Body of pancreas (tissue), 4 donors: Measurements from ENCODE around the gene TFDP2.

Source experiments
- CTCF ChIP-seq, 7 experiments: fragments of 450-650 bp in 4 of 7; fragments of 200-600 bp in 3 of 7; sonication (generic) in 3 of 7; IDR thresholded peaks; one replicate each; pipeline ENCODE4 v1.5.1; 2016 to 2019; ENCODE audit warnings: antibody characterized with exemption in 7 of 7
- POLR2A ChIP-seq, 3 donors: fragments of 450-650 bp; IDR thresholded peaks; one replicate each; pipeline ENCODE4 v1.6.1; 2016; ENCODE audit warnings: antibody characterized with exemption in 3 of 3, mild to moderate bottlenecking in 2 of 3

- TF ChIP-seq CTCF (IDR thresholded peaks at IDR 0.05): no peak
- no peak for TF ChIP-seq POLR2A (IDR thresholded peaks at IDR 0.05)
Measured at GRCh38 chr3:142129516-142130171, 19.7 kb downstream of the TFDP2 start.
